Transverse colon (tissue), 4 donors: ENCODE data around the gene ARAF. TPM values are rescaled to one million over a fixed set of nuclear protein-coding genes. Genes with fewer than 3 reads are reported as not detected.

ENCODE experiments used
- DNase-seq: peaks from one replicate; pipeline ENCODE4 v3.0.0-alpha.2; 2019
- H3K27ac ChIP-seq, 4 donors: fragments of 200-600 bp; sonication (generic); 2 replicates each; pipeline ENCODE4 v1.5.1; 2016 to 2018; ENCODE audit warnings: inconsistent platforms in 4 of 4
- H3K27me3 ChIP-seq: fragments of 200-600 bp; sonication (generic); 2 replicates; pipeline ENCODE4 v1.5.1; 2017; ENCODE audit warnings: inconsistent platforms
- H3K36me3 ChIP-seq, 4 donors: fragments of 200-600 bp; sonication (generic); 2 replicates each; pipeline ENCODE4 v1.5.1; 2017 to 2019; ENCODE audit warnings: inconsistent platforms in 4 of 4
- H3K4me1 ChIP-seq, 4 donors: fragments of 200-600 bp; sonication (generic); 2 replicates each; pipeline ENCODE4 v1.5.1; 2017 to 2020; ENCODE audit warnings: inconsistent platforms in 4 of 4
- H3K4me3 ChIP-seq, 4 donors: fragments of 200-600 bp; sonication (generic); 1 replicate in 1 of 4; 2 replicates in 3 of 4; pipeline versions ENCODE4 v1.5.1 to v1.6.1; 2017 to 2019; ENCODE audit warnings: inconsistent platforms in 4 of 4
- H3K9me3 ChIP-seq, 2 donors: fragments of 200-600 bp; sonication (generic); 2 replicates each; pipeline ENCODE4 v1.5.1; 2017 to 2019; ENCODE audit warnings: inconsistent platforms in 2 of 2
- CTCF ChIP-seq, 5 experiments: fragments of 200-600 bp in 3 of 5; fragments of 450-650 bp in 2 of 5; sonication (generic) in 3 of 5; IDR thresholded peaks; 1 replicate in 2 of 5; 2 replicates in 3 of 5; pipeline ENCODE4 v1.5.1; 2016 to 2017; ENCODE audit warnings: antibody characterized with exemption in 5 of 5, inconsistent platforms in 3 of 5, mild to moderate bottlenecking in 2 of 5, moderate library complexity in 1 of 5
- EP300 ChIP-seq: sonication (generic); formaldehyde crosslinking; IDR thresholded peaks from one replicate; pipeline ENCODE4 v1.6.1; 2017; ENCODE audit warnings: antibody characterized with exemption, low read depth
- POLR2A ChIP-seq: fragments of 450-650 bp; IDR thresholded peaks from one replicate; pipeline ENCODE4 v1.6.1; 2016; ENCODE audit warnings: antibody characterized with exemption, mild to moderate bottlenecking, moderate library complexity
- POLR2AphosphoS5 ChIP-seq, 3 donors: sonication (generic); formaldehyde crosslinking; IDR thresholded peaks; one replicate each; pipeline ENCODE4 v1.6.1; 2016; ENCODE audit warnings: antibody characterized with exemption in 3 of 3
- WGBS, 2 donors: methylation state at CpG; one replicate each; pipeline ENCODE4 v1.1.5; 2018; ENCODE audit warnings: low coverage in 1 of 2; 5-methylcytosine and 5-hydroxymethylcytosine counted together
- in situ Hi-C, 4 donors: fragments of 200-750 bp; cut with MboI; loops; one replicate each; pipeline versions ENCODE4 v1.15.0 to v1.15.1; 2017; ENCODE audit warnings: low sequenced_read_pairs in 3 of 4, low pct_ligation_motif_present in 1 of 4, low pct_unique_long_range_greater_than_20kb in 1 of 4
- intact Hi-C: fragments of 100-400 bp; cut with DNase I; formaldehyde crosslinking; loops from one replicate; pipeline ENCODE4 v1.15.1; 2023; ENCODE audit warnings: low total_unique reads
- total RNA-seq, 4 donors: library from RNA; depleted of rRNA; stranded (reverse); fragments of >200 nt; gene quantifications; one replicate each; pipeline ENCODE4 v1.1.0, GENCODE V29; 2016

Gene ARAF
- total RNA-seq, 4 donors from 2014 or later: 58.4 to 247 (median 88.3) TPM

GRCh38 chrX:47584714-47585113 lies 23.7 kb downstream of the ARAF start:
- Histone ChIP-seq H3K36me3 (no peaks in the 10 kb centered on the region), H3K4me3 (no peak overlapping the region), H3K27me3 (no peaks in the 10 kb centered on the region), H3K27ac (no peak overlapping the region), H3K4me1 (peaks cover 0 to 8% (median 0%) of the 10 kb centered on the region in 4 donors), H3K9me3 (no peaks in the 10 kb centered on the region)
- DNase-seq: no peak
- no peak for TF ChIP-seq CTCF (IDR thresholded peaks at IDR 0.05)
- no peak for TF ChIP-seq POLR2A
- no peak for TF ChIP-seq EP300
- TF ChIP-seq POLR2AphosphoS5 (IDR thresholded peaks at IDR 0.05): no peak
- WGBS, 2 donors: 78% methylated on average over 6 of the region's 6 CpGs; no CpG with 5 or more reads in 1 of the 2 donors
- in situ Hi-C loops: no loop called here
- intact Hi-C loops: no loop called here

GRCh38 chrX:47585273-47585672 lies 24.3 kb downstream of the ARAF start:
- DNase-seq: no peak
- in situ Hi-C loops: no loop called here
- Histone ChIP-seq H3K9me3 (no peaks in the 10 kb centered on the region), H3K4me3 (no peak overlapping the region), H3K36me3 (no peaks in the 10 kb centered on the region), H3K4me1 (peaks cover 0 to 8% (median 0%) of the 10 kb centered on the region in 4 donors), H3K27ac (no peak overlapping the region), H3K27me3 (no peaks in the 10 kb centered on the region)
- WGBS, 2 donors: 82% methylated on average over 16 of the region's 16 CpGs; no CpG with 5 or more reads in 1 of the 2 donors
- intact Hi-C loops: no loop called here
- TF ChIP-seq CTCF (IDR thresholded peaks at IDR 0.05): no peak
- TF ChIP-seq EP300: no peak

- H3K36me3 ChIP-seq: no peaks in the 10 kb centered on the region
- H3K9me3 ChIP-seq: no peaks in the 10 kb centered on the region
- H3K4me3 ChIP-seq: no peak overlapping the region
- no peak overlapping the region for H3K27ac ChIP-seq
- intact Hi-C loops (no loop called here), in situ Hi-C loops (no loop called here)
- TF ChIP-seq POLR2AphosphoS5 (IDR thresholded peaks at IDR 0.05) (no peak), POLR2A (no peak), EP300 (no peak), CTCF (IDR thresholded peaks at IDR 0.05) (no peak)
- H3K27me3 ChIP-seq: no peaks in the 10 kb centered on the region
- WGBS, 2 donors: 78% methylated on average over 11 of the region's 11 CpGs; no CpG with 5 or more reads in 1 of the 2 donors
- peaks cover 0 to 8% (median 0%) of the 10 kb centered on the region in 4 donors for H3K4me1 ChIP-seq
- no peak for DNase-seq
Measured at GRCh38 chrX:47586043-47586787, 25.2 kb downstream of the ARAF start.

- peaks cover 0 to 4% (median 0%) of the 10 kb centered on the region in 4 donors for H3K4me1 ChIP-seq
- TF ChIP-seq CTCF (IDR thresholded peaks at IDR 0.05) (no peak), EP300 (no peak), POLR2A (no peak), POLR2AphosphoS5 (IDR thresholded peaks at IDR 0.05) (no peak)
- intact Hi-C loops: no loop called here
- no peaks in the 10 kb centered on the region for H3K27me3 ChIP-seq
- no peaks in the 10 kb centered on the region for H3K36me3 ChIP-seq
- H3K27ac ChIP-seq: no peak overlapping the region
- DNase-seq: no peak
- H3K4me3 ChIP-seq: no peak overlapping the region
- in situ Hi-C loops: no loop called here
- no peaks in the 10 kb centered on the region for H3K9me3 ChIP-seq
- 25 to 100% methylated on average over 1 to 4 of the region's 4 CpGs for WGBS, 2 donors
Measured at GRCh38 chrX:47587091-47587891, 26.3 kb downstream of the ARAF start.
